H9 (cell line): ENCODE data around the gene MB. TPM values are rescaled to one million over a fixed set of nuclear protein-coding genes. Genes with fewer than 3 reads are reported as not detected.

Experiments
- DNase-seq: peaks from one replicate; pipeline ENCODE4 v3.0.0-alpha.2; 2017
- H2AFZ ChIP-seq: one replicate; pipeline ENCODE4 v1.6.1; 2013; ENCODE audit warnings: mild to moderate bottlenecking, low read length, control low read depth, moderate library complexity
- H2AK5ac ChIP-seq: 2 replicates; pipeline ENCODE4 v1.6.1; 2013; ENCODE audit warnings: low read length, control low read depth, mixed read lengths; ENCODE audit not compliant: insufficient read length
- H2BK120ac ChIP-seq: one replicate; pipeline ENCODE4 v1.6.1; 2013; ENCODE audit warnings: low read depth, mild to moderate bottlenecking, low read length, control low read depth, inconsistent platforms; ENCODE audit not compliant: poor library complexity, severe bottlenecking
- H2BK12ac ChIP-seq: 2 replicates; pipeline ENCODE4 v1.6.1; 2013; ENCODE audit warnings: low read length, control low read depth, mixed read lengths, low read depth; ENCODE audit not compliant: insufficient read length
- H2BK15ac ChIP-seq: 2 replicates; pipeline ENCODE4 v1.6.1; 2013; ENCODE audit warnings: low read depth, low read length, control low read depth
- H2BK20ac ChIP-seq: one replicate; pipeline ENCODE4 v1.6.1; 2013; ENCODE audit warnings: low read depth, mild to moderate bottlenecking, low read length, control low read depth, inconsistent platforms; ENCODE audit not compliant: poor library complexity, severe bottlenecking
- H2BK5ac ChIP-seq: 2 replicates; pipeline ENCODE4 v1.6.1; 2013; ENCODE audit warnings: low read length, control low read depth, mixed read lengths; ENCODE audit not compliant: insufficient read length
- H3K14ac ChIP-seq: 2 replicates; pipeline ENCODE4 v1.6.1; 2013; ENCODE audit warnings: low read length, control low read depth; ENCODE audit not compliant: insufficient read depth
- H3K18ac ChIP-seq: 2 replicates; pipeline ENCODE4 v1.6.1; 2013; ENCODE audit warnings: low read depth, mild to moderate bottlenecking, mixed read lengths, low read length, control low read depth; ENCODE audit not compliant: insufficient read length
- H3K23ac ChIP-seq: 2 replicates; pipeline ENCODE4 v1.6.1; 2013; ENCODE audit warnings: low read length, control low read depth, mixed read lengths, low read depth; ENCODE audit not compliant: insufficient read length
- H3K23me2 ChIP-seq: 2 replicates; pipeline ENCODE4 v1.6.1; 2013; ENCODE audit warnings: low read depth, mild to moderate bottlenecking, mixed read lengths, low read length, control low read depth; ENCODE audit not compliant: insufficient read length, poor library complexity, severe bottlenecking
- H3K27ac ChIP-seq: 2 replicates; pipeline ENCODE4 v1.5.1; 2013; ENCODE audit warnings: low read length, control low read depth, mixed read lengths, low read depth; ENCODE audit not compliant: insufficient read length
- H3K27me3 ChIP-seq: 2 replicates; pipeline ENCODE4 v1.6.1; 2013; ENCODE audit warnings: low read length, control low read depth, inconsistent platforms; ENCODE audit not compliant: insufficient read depth
- H3K4ac ChIP-seq: 2 replicates; pipeline ENCODE4 v1.6.1; 2013; ENCODE audit warnings: low read depth, mild to moderate bottlenecking, control low read depth, inconsistent platforms, low read length, moderate library complexity
- H3K4me1 ChIP-seq: 2 replicates; pipeline ENCODE4 v1.6.1; 2013; ENCODE audit warnings: low read length, control low read depth, inconsistent platforms; ENCODE audit not compliant: insufficient read depth
- H3K4me2 ChIP-seq: 2 replicates; pipeline ENCODE4 v1.6.1; 2013; ENCODE audit warnings: low read length, control low read depth, mixed read lengths; ENCODE audit not compliant: insufficient read length, insufficient read depth
- H3K56ac ChIP-seq: 2 replicates; pipeline ENCODE4 v1.6.1; 2013; ENCODE audit warnings: low read depth, mild to moderate bottlenecking, mixed read lengths, low read length, control low read depth; ENCODE audit not compliant: insufficient read length
- H3K79me1 ChIP-seq: 2 replicates; pipeline ENCODE4 v1.6.1; 2013; ENCODE audit warnings: low read depth, mild to moderate bottlenecking, moderate library complexity, low read length, control low read depth, inconsistent platforms; ENCODE audit not compliant: insufficient read depth, poor library complexity, severe bottlenecking
- H3K79me2 ChIP-seq: 2 replicates; pipeline ENCODE4 v1.6.1; 2013; ENCODE audit warnings: low read length, control low read depth, inconsistent platforms; ENCODE audit not compliant: insufficient read depth
- H3K9ac ChIP-seq: 2 replicates; pipeline ENCODE4 v1.6.1; 2013; ENCODE audit warnings: low read length, control low read depth, mixed read lengths; ENCODE audit not compliant: insufficient read length; ENCODE audit errors: extremely low read depth
- H3K9me3 ChIP-seq: one replicate; pipeline ENCODE4 v1.6.1; 2013; ENCODE audit warnings: low read depth, low read length, inconsistent platforms; ENCODE audit not compliant: control insufficient read depth
- H3T11ph ChIP-seq: one replicate; pipeline ENCODE4 v1.6.1; 2013; ENCODE audit warnings: mild to moderate bottlenecking, low read length, control low read depth, inconsistent platforms
- H4K20me1 ChIP-seq: one replicate; pipeline ENCODE4 v1.6.1; 2013; ENCODE audit not compliant: control insufficient read depth, insufficient read length, insufficient read depth
- H4K5ac ChIP-seq: 2 replicates; pipeline ENCODE4 v1.6.1; 2013; ENCODE audit warnings: low read depth, mild to moderate bottlenecking, mixed read lengths, low read length, control low read depth; ENCODE audit not compliant: insufficient read length
- H4K8ac ChIP-seq: replicated peaks from 2 replicates; pipeline ENCODE4 v1.6.1; 2013; ENCODE audit warnings: low read length, control low read depth, mixed read lengths, low read depth; ENCODE audit not compliant: insufficient read length
- H4K91ac ChIP-seq: 2 replicates; pipeline ENCODE4 v1.6.1; 2013; ENCODE audit warnings: low read depth, mild to moderate bottlenecking, moderate library complexity, mixed read lengths, low read length, control low read depth; ENCODE audit not compliant: insufficient read length
- H3K27ac Mint-ChIP-seq, 3 experiments: 2 replicates in 2 of 3; 3 replicates in 1 of 3; pipeline ENCODE4 v1.8.0; 2020 to 2021; ENCODE audit warnings: mixed read lengths in 3 of 3, mild to moderate bottlenecking in 1 of 3, moderate library complexity in 1 of 3
- H3K27me3 Mint-ChIP-seq: 2 replicates; pipeline ENCODE4 v1.8.0; 2021; ENCODE audit warnings: low read depth, mild to moderate bottlenecking, moderate library complexity, mixed read lengths
- H3K36me3 Mint-ChIP-seq, 3 experiments: 2 replicates in 2 of 3; 3 replicates in 1 of 3; pipeline ENCODE4 v1.8.0; 2020 to 2021; ENCODE audit warnings: low read depth in 3 of 3, mixed read lengths in 3 of 3; ENCODE audit not compliant: insufficient read depth in 1 of 3
- H3K4me1 Mint-ChIP-seq, 2 experiments: 2 replicates each; pipeline ENCODE4 v1.8.0; 2020; ENCODE audit warnings: mixed read lengths in 2 of 2
- H3K4me3 Mint-ChIP-seq, 2 experiments: 2 replicates in 1 of 2; 3 replicates in 1 of 2; pipeline ENCODE4 v1.8.0; 2020 to 2021; ENCODE audit warnings: mild to moderate bottlenecking in 2 of 2, mixed read lengths in 2 of 2, moderate library complexity in 1 of 2
- H3K9me3 Mint-ChIP-seq, 2 experiments: 2 replicates in 1 of 2; 3 replicates in 1 of 2; pipeline ENCODE4 v1.8.0; 2020; ENCODE audit warnings: mild to moderate bottlenecking in 2 of 2, mixed read lengths in 2 of 2, moderate library complexity in 1 of 2
- CTCF ChIP-seq: fragments of 200-600 bp; sonication (generic); conservative IDR thresholded peaks from 3 replicates; pipeline ENCODE4 v1.8.0; 2021; ENCODE audit warnings: antibody characterized with exemption, mild to moderate bottlenecking
- WGBS: extraction: QIAGEN DNeasy Blood & Tissue Kit; methylation state at CpG from one replicate; pipeline ENCODE4 v1.1.7; 2013; ENCODE audit warnings: missing lambda C conversion rate, low lambda C conversion rate, mixed read lengths; ENCODE audit not compliant: insufficient read length; ENCODE audit errors: extremely low coverage; 5-methylcytosine and 5-hydroxymethylcytosine counted together
- total RNA-seq: library from RNA; stranded (reverse); gene quantifications from 2 replicates; pipeline ENCODE4 v1.2.1, GENCODE V29; 2021

MB gene
- total RNA-seq, 1 experiment from 2014 or later: 0.55 TPM

DNA sequence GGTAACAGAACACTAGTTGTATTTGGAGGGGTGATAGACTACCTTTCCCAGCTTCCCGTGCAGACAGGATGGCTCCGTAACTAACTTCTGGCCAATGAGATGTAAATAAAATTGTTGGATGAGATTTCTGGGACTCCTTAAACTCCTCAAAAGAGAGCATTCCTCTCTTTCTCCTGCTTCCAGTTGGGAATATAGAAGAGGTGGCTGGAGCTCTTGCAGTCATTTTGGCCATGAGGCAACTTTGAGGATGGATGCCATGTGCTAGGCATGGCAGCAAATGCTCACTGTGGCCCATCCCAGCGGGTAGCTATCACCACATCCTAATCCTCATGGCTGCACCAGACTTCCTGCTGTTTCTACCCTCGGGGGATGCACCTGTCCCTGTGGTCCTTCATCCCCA is 7.4 kb downstream of the MB start:
- H4K91ac ChIP-seq: no peak overlapping the region
- H3K4ac ChIP-seq: no peak overlapping the region
- H3K27me3 Mint-ChIP-seq: peaks cover 15% of the 10 kb centered on the region
- no peaks in the 10 kb centered on the region for H3K36me3 Mint-ChIP-seq
- no peak overlapping the region for H3K56ac ChIP-seq
- H3K23me2 ChIP-seq: no peaks in the 10 kb centered on the region
- H3K79me1 ChIP-seq: no peaks in the 10 kb centered on the region
- no peak for TF ChIP-seq CTCF
- no peak overlapping the region for H3K4me3 Mint-ChIP-seq
- no peak overlapping the region for H3K4me2 ChIP-seq
- no peak overlapping the region for H3K27ac ChIP-seq
- no peak overlapping the region for H3K14ac ChIP-seq
- H2BK120ac ChIP-seq: no peak overlapping the region
- no peak overlapping the region for H3K18ac ChIP-seq
- H3K27ac Mint-ChIP-seq: no peak overlapping the region
- no peak overlapping the region for H2AFZ ChIP-seq
- no peak overlapping the region for H3K23ac ChIP-seq
- H3K9ac ChIP-seq: no peak overlapping the region
- no peaks in the 10 kb centered on the region for H3K27me3 ChIP-seq
- no peaks in the 10 kb centered on the region for H3K9me3 Mint-ChIP-seq
- H4K8ac ChIP-seq: no peak overlapping the region
- DNase-seq: no peak
- no peak overlapping the region for H2AK5ac ChIP-seq
- no peak overlapping the region for H4K5ac ChIP-seq
- no peak overlapping the region for H2BK15ac ChIP-seq
- H3T11ph ChIP-seq: no peak overlapping the region
- H4K20me1 ChIP-seq: no peaks in the 10 kb centered on the region
- WGBS: no CpG with 5 or more reads among the region's 4 CpGs
- H2BK5ac ChIP-seq: no peak overlapping the region
- H3K4me1 ChIP-seq: no peaks in the 10 kb centered on the region
- H2BK20ac ChIP-seq: no peak overlapping the region
- no peaks in the 10 kb centered on the region for H3K79me2 ChIP-seq
- no peaks in the 10 kb centered on the region for H3K9me3 ChIP-seq
- H2BK12ac ChIP-seq: no peak overlapping the region
- no peaks in the 10 kb centered on the region; a peak in 1 of 4 replicates for H3K4me1 Mint-ChIP-seq
